Stimulated activated CD8-positive, alpha-beta memory T cell treated with anti-CD3 and anti-CD28 coated beads, Interleukin-15, amount 100 ng/mL, for 4 hours (primary cell): ENCODE results near the gene TSPAN4.

Source experiments
- DNase-seq, 2 donors: peaks; one replicate each; pipeline ENCODE4 v3.0.0-alpha.2; 2020; ENCODE audit warnings: low read depth in 2 of 2

TSPAN4 gene

DNA sequence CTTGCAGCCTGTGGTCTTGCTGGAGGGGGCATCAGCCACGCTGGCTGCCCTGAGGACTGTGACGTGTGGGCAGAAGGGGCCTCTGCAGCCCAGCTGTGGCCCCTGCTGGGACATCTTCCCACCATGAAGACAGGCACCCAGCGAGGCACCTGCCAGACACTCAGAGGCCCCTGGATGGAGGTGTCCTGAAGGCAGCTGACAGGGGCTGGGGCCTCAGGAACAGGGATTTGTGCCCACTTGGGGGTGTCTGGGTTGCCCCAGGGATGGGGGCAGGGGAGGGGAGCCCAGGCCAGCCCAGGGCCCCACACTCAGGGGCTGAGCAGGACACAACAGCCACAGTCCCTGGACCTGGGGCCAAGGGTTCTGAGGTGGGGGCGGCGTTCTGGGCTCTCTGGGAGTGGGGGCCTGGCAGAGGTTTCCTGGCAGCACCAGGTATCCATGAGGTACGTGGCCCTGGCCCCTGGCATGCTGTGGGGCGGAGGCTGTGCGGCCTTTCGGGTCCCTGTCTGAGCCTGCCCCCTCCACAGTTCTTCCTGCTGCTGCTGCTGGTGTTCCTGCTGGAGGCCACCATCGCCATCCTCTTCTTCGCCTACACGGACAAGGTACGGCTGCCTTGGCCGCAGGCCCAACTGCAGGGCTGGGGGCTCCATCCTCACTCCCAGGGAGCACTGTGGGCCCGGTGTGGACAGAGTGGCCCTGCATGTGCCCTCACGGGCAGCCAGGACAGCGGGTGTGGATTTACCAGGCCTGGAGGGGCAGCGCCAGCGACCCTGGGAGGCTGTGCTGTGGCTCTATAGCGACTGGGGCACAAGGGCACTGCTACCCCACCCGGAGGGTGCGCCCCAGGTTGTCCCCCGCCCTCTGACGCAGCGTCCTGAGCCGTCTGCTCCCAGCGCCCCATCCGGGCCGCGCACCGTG is 21.5 kb downstream of the TSPAN4 start:
- no peak for DNase-seq

DNA sequence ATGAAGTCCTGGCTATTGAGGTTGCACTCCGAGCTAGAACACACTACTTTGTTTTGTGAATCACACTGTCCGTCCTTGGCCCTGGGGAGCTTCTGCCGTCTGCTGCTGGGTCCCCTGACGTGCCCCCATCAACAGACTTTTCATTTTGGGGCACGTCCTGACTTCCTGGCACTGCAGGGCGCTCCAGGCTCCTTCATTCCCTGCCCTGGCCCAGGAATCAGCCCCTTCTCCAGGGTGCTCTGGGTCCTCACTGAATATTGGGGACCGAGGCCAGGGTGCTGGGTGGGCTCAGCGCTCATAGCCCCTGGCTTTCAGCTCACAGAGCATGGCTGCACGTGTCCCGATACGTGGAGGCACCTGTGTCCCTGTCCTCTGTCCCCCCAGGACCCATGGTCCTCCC is 22.2 kb downstream of the TSPAN4 start:
- DNase-seq, result no peak

DNA sequence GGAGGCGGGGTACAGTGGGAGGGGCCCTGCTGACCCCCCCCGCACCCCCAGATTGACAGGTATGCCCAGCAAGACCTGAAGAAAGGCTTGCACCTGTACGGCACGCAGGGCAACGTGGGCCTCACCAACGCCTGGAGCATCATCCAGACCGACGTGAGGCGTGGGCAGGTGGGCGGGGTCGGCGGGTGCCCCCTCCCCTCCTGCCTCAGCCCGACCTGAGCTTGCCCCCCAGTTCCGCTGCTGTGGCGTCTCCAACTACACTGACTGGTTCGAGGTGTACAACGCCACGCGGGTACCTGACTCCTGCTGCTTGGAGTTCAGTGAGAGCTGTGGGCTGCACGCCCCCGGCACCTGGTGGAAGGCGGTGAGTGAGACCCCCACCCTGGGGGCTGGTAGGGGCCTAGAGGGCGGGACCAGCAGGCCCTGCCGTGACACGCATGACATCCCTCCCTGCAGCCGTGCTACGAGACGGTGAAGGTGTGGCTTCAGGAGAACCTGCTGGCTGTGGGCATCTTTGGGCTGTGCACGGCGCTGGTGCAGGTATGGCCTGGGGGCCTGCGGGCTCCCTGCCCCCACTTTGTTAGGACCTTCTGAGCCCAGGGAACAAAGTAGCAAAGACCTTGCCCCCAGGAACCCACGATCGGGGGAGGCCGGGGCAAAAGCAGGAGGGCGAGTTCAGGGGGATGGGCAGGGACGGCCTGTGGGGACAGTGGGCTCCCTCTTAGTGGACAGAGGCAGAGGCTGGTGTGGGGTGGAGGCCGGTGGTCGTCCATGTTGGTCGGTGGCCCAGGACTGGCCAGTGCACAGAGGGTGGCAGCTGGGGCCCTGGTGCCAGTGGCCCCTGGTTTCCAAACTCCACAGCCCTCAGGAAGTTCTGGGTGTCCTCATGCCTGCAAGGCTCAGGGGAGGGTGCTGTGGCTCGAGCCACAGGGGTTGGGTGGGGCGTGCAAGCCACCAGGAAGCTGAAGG is 23.1 kb downstream of the TSPAN4 start:
- no peak for DNase-seq

DNA sequence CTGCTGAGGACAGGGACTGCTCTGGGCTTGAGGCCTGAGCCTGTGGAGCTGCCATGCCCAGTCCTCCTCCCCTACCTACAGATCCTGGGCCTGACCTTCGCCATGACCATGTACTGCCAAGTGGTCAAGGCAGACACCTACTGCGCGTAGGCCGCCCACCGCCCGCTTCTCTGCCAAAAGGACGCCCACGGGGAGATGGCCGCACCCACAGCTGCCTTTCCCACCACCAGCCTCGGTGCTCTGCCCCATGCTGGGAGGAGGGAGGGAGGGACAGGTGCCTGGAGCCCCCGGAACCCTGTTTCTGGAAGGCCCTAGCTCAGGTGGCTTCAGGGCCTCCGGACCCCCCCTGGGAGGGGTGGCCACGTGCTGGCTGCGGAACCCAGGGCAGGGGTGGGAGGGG is 23.8 kb downstream of the TSPAN4 start:
- DNase-seq, result no peak

DNA sequence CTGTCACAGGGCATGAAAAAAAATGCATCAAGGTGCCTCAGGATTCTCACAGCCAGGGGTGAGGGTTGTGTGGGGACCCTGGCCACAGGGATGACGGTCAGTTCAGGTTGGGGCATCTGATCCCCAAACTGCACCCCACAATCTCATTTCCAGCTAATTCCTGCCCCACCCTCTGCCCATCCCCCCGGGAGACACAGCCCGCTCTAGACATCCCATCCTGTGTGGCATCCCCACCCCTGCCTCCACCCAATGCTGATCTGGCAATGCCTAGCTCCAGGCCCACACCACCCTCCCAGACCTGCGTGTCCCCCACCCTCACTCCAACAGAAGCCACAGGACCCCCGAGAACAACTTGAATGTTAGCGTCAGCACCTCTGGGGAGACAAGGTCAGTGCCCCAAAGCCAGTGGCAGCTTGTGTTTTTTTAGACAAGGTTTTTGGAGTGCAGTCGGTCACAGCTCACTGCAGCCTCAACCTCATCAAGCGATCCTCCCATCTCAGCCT is 25.3 kb downstream of the TSPAN4 start:
- no peak for DNase-seq

DNA sequence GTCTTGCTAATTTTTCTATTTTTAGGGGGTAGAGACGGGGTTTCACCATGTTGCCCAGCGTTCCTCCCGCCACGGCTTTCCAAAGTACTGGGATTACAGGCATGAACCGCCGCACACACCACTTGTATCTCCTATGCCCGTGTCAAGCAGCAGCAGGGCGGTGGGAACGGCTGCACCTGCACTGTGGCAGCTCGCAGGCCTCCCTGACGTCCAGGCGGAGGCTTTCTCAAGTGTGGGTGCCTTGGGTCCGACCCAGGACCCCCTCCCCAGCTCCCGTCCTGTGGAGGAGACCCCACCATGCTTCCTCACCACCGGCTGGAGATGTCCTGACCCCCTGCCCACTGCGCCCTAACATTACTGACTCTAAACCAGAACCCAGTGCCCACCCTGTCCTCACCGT is 25.7 kb downstream of the TSPAN4 start:
- DNase-seq, result no peak

DNA sequence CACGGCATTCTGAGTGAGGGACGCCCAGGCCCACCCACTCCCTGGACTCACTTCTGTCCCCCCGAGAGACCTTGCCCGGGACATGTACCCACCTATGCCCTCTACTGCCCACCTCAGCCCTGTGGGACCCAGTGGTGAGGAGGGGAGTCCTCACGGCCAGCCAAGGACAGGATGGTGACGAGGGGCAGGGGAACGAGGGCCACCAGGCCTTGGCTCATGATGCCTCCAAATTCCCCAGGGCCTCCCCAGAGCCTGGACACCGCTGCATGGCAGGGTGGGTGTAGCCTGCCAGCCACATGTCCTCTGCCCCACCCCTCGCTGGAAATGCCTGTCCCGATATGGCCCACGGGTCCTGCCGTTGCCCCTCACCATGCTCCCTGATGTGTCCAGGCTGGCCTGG is 26.1 kb downstream of the TSPAN4 start:
- no peak for DNase-seq

DNA sequence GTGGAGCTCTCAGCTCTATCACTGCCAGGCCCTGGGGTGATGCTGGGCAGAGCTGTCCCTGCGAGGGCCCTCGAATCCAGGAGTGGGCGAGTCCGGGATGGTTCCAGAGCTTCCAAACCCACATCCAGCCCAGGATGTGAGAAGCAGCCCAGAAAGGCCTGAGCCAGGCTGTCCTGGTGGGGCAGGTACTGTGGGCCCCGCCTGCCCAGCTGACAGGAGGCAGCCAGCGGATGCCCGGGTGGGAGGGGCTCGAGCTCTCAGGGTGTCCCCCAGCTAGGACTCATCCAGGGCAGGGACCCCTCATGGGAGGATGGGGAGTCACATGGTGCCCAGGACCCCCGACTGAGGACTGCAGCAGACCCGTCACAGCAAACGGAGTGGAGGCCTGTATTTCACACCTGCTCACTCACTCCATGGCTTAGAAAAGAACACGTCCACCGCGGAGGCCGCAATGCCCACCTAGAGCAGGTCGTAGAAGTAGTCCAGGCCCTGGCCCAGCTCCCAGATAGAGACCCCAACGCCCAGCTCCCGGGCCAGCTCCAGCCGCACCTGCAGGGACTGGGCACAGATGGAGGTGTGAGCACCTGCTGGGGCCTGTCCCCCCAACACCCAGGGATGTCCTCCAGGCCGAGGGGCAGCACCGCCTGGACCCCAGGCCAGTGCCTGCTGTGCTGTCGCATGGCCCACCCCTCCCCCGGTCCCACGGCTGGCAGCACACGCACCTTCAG is 26.9 kb downstream of the TSPAN4 start:
- no peak for DNase-seq

DNA sequence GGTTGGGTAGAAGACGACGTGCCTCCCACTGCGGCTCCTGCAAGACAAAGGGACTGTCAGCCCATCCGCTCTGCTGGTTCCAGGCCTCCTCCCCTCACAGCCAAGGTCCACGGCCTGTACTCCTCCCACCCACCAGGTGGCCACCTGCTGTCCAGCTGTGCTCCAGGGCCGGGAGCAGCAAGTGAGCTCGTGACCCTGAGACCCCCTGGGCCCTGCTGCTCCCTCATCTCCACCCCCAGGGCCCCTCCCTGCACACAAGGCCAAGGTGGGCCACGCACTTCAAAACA is 27.4 kb downstream of the TSPAN4 start:
- no peak for DNase-seq

DNA sequence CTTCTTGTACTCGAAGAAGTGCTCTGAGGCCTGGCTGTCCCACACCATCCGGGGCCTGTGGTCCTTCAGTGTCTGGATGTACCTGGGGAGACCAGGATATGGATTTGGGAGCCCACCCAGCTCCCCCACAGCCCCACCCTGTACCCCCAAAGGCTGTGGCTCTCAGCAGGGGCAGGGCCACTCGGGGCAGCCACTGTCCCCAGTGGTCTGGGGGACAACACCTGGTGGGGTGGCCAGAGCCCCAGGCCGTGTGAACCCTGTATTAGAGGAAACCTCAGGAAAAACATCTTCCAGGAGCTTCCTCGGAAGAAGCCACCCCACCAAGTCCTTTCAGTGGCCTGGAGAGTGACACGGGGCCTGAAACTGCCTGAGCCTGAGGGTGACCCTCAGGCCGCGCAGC is 27.8 kb downstream of the TSPAN4 start:
- no peak for DNase-seq

DNA sequence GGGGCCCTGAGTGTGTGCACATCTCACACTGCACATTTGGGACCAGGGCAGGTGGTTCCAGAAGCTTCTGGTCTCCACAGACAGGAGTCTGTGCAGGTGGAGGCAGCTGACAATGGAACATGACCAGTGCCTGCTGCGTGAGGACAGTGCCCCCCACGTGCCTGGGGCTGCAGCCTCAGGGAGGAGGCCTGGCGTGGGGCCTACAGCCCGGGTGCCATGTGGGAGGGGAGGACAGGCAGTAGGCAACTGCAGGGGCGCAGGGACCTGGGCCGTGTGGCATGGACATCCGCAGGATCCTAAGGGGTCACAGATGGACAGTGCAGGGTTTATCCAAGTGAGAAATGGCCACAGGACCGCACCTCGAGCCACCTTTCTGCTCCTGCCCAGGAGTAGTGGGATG is 28.8 kb downstream of the TSPAN4 start:
- no peak for DNase-seq

DNA sequence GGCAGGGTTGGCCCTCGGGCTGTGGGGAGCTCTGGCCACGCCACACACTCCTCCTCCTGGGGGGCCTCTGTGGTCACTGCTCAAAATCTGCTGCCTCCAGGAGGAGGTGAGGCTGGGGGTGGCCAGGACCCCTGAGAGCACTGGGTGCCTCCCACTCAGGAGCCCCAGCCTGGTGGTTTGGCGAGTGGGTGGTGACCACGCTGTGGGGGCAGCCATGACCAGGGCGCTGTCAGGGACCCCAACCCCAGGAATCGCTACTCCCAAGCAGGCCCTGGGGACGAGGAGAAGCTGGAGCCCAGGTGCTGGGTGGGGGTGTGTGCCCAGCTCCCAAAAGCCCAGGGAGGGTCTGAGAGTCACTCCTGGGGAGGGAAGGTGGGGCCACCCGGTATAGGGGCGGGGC is 30.1 kb downstream of the TSPAN4 start:
- no peak for DNase-seq

DNA sequence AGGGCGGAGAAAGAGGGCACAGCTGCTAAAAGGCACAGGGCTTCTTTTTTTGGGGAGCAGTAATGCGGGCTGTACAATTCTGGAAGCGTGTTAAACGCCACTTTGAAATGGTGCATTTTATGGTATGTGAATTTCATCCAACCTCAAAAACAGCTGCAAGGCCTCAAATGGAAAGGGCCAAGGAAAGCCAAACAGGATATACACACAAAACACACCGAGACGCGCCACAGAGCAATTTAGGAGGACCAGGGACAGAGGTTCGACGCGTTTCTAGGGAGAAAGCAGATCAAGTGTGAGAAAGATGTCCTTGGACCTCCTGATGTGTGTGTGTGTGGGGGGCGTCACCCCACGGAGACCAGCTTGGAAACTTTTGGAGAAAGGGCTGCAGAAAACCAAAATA is 31.1 kb downstream of the TSPAN4 start:
- no peak for DNase-seq

DNA sequence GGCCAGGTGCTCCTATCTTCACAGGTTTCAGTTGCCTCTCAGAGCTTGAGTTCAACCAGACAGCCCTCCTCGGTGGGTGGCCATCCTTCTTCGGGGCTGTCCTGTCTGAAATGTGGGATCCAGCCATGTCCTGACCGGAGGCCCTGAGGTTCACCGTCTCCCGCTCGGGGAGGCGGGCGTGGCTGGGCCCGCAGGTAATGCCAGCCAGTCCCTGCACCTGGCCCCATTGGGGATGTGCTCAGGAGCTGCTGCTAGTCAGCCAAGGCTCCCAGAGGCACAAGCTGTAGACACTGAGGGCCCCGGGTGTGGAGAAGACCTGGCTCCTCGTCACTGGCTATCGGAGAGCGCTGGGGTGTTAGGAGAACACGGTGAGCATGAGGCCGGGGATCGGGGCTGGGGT is 32.6 kb downstream of the TSPAN4 start:
- DNase-seq, result no peak

DNA sequence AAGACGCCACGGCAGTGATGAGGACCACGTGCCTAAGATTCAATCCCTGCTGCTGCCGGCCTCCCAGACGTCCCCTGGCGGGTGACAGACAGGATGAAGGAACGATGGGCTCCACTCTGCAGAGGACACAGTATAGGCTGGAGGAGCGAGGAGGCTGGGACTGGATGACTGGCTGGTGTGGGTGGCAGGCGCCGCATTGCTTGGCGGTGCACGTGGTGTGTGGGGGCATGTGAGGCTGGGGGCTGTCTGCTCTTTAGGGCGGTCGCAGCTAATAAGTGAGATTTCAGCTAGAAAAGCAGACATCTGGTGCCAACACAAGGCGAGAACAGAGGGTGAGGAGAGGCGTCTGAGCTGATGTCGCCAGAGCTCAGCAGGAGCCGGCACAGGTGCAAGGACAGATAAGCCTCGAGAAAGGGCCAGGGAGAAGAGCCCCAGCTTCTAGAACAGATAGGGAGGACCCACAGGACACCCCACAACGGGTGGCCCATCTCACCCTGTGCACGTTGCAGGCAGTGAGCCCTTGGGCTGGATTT is 33.2 kb downstream of the TSPAN4 start:
- DNase-seq, result no peak

DNA sequence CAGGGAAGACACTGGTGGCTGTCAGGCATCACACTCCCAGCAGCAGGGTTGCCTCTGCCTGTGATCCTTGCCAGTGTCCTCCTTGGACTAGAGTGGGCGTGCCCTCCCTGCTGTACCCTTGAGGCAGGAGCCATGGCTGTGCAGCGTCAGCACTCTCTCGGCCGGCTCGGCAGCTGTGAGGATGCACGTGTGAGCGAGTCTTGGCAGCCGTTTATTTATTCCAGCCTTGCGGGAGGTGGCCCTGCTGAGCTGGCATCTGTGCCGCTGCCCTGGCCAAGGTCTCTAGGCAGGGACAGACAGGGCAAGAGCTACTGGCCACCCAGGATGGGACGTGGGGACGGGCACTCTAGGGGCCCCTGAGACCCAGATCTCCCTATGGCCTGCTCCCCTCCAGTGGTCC is 33.9 kb downstream of the TSPAN4 start:
- no peak for DNase-seq

DNA sequence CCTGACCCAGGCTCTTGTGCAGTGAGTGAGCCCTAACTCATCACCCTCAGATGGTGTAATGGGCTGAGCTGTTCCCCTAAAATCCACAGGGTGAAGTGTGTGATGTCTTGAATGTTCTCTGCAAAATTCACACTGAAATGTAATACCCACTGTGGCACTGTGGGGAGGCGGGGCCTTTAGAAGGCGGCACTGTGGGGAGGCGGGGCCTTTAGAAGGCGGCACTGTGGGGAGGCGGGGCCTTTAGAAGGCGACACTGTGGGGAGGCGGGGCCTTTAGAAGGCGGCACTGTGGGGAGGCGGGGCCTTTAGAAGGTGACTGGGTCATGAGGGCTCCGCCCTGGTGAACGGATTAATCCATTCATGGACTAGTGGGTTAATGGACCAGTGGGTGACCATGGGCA is 34.9 kb downstream of the TSPAN4 start:
- DNase-seq, result no peak

DNA sequence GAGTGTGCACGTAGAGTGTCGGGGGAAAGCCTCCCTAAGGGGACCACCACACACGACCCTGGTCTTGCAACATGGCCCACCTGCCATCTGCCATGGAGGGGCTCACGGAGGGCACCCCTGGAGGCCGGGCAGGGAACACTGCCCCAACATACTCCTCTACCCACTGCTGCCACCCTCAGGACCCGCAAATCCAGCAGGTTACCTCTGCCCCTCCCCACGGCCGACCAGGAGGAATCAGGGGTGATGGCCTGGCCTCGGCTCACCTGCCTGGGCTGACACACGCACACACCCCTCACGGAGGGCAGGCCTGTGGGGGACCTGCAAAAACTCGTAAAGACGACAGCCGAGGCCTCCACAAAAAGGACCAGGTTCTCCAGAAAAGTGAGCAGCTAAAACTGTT is 37.8 kb downstream of the TSPAN4 start:
- DNase-seq, result no peak

DNA sequence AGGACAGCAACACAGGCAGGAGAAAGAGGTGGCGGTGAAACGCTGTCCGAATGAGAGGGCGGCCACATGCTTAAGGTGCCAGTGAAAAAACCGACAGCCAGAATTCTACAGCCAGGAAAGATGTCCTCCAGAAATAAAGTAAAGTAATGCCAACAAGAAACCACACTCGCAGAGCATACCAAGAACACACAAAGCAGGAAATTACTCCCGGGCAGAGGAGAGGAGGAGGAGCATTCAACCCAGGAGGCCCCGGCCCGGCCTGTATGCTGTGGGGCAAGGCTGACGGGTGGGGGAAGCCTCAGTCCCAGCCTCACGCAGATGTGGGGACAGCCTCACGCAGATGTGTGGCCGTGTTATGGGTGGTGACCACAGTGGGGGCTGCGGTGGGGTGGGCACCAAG is 39.9 kb downstream of the TSPAN4 start:
- DNase-seq, result no peak

DNA sequence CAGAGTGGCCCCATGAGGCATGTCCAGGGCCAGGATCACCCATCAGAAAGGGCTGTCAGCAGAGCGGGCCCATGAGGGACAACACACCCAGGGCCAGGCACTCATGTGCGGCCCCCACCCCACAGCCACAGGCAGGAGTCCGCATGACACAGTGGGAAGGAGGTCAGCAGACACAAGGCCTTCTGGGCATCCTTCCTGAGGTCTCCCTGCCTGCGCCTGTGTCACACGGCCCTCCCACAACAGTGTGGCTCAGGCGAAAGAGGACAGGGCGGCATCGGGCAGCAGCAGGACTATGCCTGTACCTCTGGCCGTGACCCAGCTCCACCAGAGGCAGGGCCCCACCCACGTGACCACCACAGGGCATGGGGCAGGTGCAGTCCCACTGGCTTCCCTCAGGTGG is 40.9 kb downstream of the TSPAN4 start:
- DNase-seq, result no peak

DNA sequence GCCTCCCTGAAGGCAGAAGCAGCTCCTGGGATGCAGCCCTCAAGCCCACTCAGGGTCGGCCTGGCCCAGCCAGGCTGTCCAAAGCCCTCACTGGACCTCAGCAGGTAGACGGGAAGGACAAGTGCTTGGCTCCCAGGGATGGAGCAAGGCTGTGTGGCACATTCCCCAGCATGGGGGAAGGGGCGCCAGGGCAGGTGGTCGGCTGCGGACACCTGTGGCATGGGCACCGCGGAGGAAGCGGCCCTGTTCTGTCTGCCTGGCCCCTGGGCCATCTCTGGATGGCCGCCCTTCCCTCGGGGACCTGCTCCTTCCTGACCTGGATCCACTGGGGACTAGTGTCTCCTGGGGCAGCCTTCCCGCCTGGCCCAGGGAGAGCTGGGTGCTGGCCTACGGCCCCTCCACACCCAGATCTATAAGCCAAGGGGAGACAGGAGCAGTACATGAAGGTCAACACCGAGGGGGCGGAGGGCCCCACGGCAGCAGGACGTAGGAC is 42.0 kb downstream of the TSPAN4 start:
- DNase-seq, result no peak

DNA sequence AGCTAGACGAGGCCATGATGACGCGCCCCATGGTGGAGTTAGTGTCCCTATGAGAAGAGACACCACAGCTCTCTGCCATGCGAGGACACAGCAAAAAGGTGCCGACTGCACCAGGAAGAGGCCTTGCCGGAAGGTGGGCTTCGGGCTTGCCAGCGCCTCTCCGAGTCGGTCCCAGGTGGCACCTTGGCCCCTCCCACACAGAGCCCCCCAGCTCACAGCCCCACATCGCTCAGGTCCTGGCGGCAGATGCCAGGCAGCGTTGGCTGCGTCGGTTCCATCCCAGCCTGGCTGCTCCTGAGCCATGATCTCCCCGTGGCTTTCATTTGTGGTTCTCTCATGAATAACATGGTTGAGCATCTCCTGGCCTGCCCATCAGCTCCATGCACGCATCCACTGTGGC is 43.9 kb downstream of the TSPAN4 start:
- DNase-seq, result no peak
